NCI-H446 treated with DMSO at 0.1 percent for 48 hours (cell line): ENCODE data around the gene KDM2A.
A peak's percentile ranks its signal among the peaks of the same experiment; 100 is the strongest.
"Not testable (repeated sequence)": the region's sequence is repeated elsewhere in the genome, so short reads cannot be mapped to it uniquely, and the experiment has no call there.

Experiments
- DNase-seq: peaks from one replicate; lab custom pipeline; 2025; lab: John Stamatoyannopoulos, UW

Gene KDM2A

GRCh38 chr11:67117672-67118180 lies 1.3 kb upstream of the KDM2A start:
- no peak for DNase-seq

- no peak for DNase-seq
Observed at GRCh38 chr11:67118181-67118766, 789 bp upstream of the KDM2A start.

- no peak for DNase-seq
Observed at GRCh38 chr11:67119585-67120391, 725 bp downstream of the KDM2A start.

DNA sequence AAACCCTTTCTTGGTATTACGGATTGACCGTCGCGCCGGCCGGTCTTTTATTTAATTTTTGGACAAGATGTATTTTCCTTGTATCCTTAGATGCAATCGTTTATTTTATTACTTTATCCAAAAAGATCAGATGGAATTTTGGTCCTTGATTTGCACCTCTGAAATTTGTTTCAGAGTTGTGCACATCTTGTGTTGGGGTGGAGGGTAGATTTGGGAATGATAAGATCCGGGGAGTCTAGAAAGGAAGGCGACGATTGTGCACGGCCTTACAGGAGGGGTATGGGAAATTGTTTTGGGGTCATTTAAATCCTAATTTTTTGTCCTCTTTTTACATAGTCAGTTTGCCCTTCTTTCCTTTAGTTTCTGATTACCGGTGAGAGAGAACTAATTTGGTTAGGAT lies 1.4 kb downstream of the KDM2A start:
- DNase-seq, result no peak

DNA sequence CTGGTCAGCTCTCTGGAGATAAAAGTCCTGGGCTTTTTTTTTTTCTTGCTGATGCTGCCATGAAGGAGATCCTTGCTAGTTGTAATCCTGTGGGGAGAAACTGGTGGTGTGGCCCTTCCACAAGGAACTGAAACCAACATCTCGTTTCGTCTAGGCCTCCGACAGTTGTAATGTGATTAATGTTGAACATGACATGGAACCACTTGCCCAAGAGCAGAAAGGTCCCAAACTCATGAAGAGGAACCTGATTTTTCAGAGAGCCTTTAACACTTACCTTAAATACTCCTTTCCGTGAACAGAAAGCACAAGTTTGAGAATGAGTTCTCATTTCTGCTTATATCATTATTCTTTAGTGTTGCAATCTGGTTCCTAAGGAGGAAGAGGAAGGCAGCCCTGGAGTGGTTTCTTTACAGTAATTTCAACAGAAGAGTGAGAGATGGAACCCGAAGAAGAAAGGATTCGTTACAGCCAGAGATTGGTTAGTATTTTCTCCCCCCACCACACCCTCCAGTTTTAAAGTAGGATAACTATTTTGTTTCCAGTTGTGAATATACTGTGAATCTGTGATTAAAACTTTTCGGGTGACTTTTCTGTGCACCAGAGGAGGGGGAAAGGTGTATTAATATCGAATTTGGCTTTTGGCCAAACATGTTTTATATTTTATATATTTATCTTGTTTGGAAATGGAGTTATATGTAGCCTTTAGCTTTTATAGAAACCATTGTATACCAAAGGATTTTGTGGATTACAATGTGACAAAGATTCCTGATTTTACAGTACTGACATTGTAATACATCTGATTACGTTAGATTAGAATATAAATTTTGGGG lies 2.0 kb downstream of the KDM2A start:
- DNase-seq, result peak; percentile 35

- not testable (repeated sequence) for DNase-seq
Observed at GRCh38 chr11:67123801-67124200, 4.7 kb downstream of the KDM2A start.

- DNase-seq, result not testable (repeated sequence)
Observed at GRCh38 chr11:67126243-67126642, 7.2 kb downstream of the KDM2A start.

DNA sequence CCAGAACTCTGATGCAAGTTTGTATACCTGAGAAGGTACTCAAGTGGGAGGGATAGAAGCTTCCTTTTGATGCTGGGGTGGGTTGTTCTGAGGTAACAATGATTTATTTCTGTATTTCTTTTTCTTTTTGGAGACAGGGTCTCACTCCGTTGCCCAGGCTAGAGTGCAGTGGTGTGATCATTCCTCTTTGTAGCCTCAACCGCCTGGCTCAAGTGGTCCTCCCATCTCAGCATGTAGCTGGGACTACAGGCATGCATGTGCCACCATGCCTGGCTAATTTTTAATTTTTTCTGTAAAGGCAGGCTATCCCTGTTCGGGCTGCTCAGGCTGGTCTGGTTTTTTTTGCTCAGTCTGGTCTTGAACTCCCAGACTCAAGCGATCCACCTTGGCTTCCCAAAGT lies 7.9 kb downstream of the KDM2A start:
- no peak for DNase-seq

- not testable (repeated sequence) for DNase-seq
Observed at GRCh38 chr11:67130861-67131260, 11.8 kb downstream of the KDM2A start.

DNA sequence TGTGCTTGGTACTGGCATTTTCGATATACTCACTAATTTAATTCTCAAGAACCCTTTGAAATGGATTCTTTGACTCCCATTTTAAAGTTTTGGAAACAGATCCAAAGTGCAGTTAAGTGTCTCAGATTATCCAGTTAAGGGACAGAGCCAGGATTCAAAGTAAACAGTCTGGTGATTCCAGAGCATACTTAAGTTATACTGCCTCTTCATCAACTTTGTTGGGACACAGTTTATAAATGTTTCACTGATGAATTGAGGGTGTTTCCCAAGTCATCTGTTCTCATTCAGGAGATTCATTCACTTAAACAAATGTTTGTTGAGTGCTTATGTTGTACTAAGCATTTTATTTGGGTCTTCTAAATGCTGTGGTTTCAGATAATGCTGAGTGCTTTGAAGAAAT lies 17.1 kb downstream of the KDM2A start:
- no peak for DNase-seq

DNA sequence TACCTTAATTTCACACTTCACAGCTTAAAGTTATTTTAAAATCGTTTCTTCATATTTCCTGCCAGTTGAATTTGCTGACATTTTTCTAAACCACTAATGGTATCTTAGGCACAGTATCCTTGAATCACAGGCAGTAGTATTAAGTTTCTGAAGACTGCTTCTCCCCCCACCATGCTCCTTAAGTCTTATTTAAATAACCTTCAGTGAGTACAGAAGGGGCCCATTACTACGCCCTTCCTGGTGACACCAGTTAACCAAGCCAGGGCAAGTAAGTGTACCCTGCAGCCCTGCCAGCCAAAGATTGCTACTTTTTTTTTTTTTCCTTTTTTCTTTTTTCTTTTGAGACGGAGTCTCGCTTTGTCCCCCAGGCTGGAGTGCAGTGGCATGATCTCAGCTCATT lies 19.9 kb downstream of the KDM2A start:
- no peak for DNase-seq

- no peak for DNase-seq
Observed at GRCh38 chr11:67146516-67147226, 27.6 kb downstream of the KDM2A start.

DNA sequence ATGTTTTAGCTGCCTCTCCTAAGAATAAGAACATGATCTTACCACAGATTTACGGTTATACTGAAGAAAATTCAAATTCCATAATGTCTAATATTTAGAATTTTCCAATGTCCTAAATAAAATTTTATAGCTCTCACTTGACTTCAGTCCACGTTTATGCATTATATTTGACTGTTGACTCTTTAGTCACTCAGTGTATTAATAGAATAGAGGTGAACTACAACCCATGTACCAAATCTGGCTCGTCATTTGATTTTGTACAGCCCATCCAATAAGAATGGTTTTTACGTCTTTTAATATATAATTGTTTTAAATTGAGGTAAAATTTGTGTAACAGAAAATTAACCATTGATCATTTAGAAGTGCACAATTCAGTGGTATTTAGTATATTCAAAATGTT lies 34.9 kb downstream of the KDM2A start:
- DNase-seq, result no peak

GRCh38 chr11:67154726-67155125 lies 35.7 kb downstream of the KDM2A start:
- no peak for DNase-seq

- DNase-seq, result no peak
Observed at GRCh38 chr11:67157691-67158090, 38.6 kb downstream of the KDM2A start.

- no peak for DNase-seq
Observed at GRCh38 chr11:67158221-67158620, 39.2 kb downstream of the KDM2A start.

GRCh38 chr11:67160045-67160444 lies 41.0 kb downstream of the KDM2A start:
- no peak for DNase-seq

DNA sequence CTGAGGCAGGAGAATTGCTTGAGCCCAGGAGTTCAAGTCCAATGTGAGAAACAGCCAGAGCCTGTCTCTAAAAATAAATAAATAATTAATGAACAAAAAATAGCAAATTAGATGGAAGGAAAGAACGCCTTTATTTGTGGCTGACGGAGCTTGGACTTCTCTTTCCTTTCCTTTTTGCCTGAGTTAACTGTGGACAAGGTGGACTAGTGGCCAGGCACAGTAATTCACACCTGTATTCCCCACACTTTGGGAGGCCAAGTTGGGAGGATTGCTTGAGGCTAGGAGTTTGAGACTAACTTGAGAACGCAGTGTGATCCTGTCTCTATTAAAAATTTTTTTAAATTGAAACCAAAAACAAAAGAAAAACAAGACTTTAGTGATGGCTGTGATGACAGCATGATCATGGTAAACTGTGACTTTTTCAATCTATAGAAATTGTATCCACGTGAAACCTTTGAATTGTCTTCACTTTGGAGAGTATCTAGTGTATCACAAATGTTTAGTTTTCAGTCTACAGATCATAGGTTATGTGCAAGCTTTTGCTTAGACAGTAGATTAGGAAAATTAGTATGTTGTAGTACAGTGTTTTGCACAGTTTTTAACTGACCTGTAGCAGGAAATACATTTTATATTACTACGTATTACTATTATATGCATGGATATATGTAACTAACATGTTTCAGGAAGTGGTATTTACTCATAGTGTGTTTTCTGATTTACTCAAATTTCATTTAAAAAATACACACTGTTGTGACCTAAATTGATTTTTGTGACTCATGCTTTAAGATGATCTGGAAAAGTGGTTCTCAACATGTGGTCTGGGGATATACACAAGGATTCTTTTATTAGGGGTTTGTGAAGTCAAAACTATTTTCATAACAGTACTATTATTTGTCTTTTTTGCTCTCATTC lies 42.1 kb downstream of the KDM2A start:
- no peak for DNase-seq

DNA sequence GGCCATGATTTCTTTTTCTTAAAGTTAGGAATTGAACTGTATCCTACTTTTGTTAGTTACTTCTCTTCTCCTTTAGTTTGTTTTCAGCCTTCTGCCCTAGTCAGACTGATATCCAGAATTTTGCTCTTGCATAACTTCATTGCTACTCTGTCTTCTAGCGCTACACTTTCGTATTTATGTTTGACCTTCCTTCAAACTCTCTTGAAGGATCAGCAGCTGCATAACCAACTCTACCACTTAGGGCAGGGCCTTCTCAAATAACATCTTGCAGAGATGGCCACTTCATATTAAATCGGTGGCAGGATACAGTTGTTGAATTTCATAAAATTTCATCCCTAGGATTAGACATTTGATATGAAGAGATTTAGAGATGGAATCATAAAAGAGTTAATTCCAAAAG lies 43.9 kb downstream of the KDM2A start:
- DNase-seq, result no peak

- no peak for DNase-seq
Observed at GRCh38 chr11:67165623-67166022, 46.6 kb downstream of the KDM2A start.

DNA sequence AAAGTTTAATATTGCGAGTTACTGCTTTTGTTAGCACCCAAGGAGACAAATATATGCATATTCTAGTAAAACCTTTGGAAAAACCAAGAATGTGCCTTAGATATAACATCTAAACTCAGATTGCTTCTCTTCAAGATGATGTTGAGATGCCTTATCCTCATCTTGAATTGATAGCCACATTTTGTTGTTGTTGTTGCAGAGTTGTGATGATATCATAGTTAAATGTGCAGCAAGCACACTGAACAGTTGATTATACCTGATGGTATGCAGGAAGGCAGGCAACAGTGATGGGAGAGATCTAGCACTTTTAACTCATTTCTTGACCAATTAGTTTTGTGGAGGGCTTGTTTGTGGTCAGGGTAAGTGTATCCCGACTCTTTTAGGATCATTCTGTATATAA lies 48.0 kb downstream of the KDM2A start:
- DNase-seq, result no peak
